B cell (primary cell): Measurements from ENCODE around the gene TLDC2. TPM values are rescaled to one million over a fixed set of nuclear protein-coding genes. Genes with fewer than 3 reads are reported as not detected.

Source experiments
- ATAC-seq: fragments of 200-7000 bp; cut with Tn5 transposase; one replicate; pipeline ENCODE4 v1.10.0; 2021; ENCODE audit warnings: low read depth, mild to moderate bottlenecking, moderate number of reproducible peaks, moderate library complexity
- CTCF ChIA-PET: fragments of 350-600 bp; sonication (Branson Sonifier 250); formaldehyde crosslinking; loops from one replicate; lab custom pipeline; 2021; ENCODE audit warnings: antibody characterized with exemption, inconsistent platforms; lab: Charles Lee
- POLR2A ChIA-PET: fragments of 350-600 bp; sonication (Branson Sonifier 250); formaldehyde crosslinking; loops from one replicate; lab custom pipeline; 2021; ENCODE audit warnings: antibody characterized with exemption; lab: Charles Lee
- DNase-seq: peaks from one replicate; pipeline ENCODE4 v3.0.0; 2013
- H2AFZ ChIP-seq: 2 replicates; pipeline ENCODE4 v1.6.1; 2012; ENCODE audit warnings: mild to moderate bottlenecking, low read depth, low read length; ENCODE audit not compliant: insufficient read depth, poor library complexity, severe bottlenecking
- H3K27ac ChIP-seq, 2 donors: 1 replicate in 1 of 2; 2 replicates in 1 of 2; pipeline ENCODE4 v1.5.1; 2012 to 2013; ENCODE audit warnings: low read length in 2 of 2, mild to moderate bottlenecking in 2 of 2, moderate library complexity in 1 of 2
- H3K27me3 ChIP-seq, 4 experiments: fragments of 200-600 bp in 1 of 4; sonication (generic) in 1 of 4; replicated peaks in 1 of 4; 1 replicate in 2 of 4; 2 replicates in 2 of 4; pipeline versions ENCODE4 v1.6.1 to v1.7.0; 2013 to 2016; ENCODE audit warnings: low read length in 3 of 4, mild to moderate bottlenecking in 2 of 4, mixed read lengths in 1 of 4, moderate library complexity in 1 of 4; ENCODE audit not compliant: insufficient read depth in 4 of 4, control insufficient read depth in 3 of 4; ENCODE audit errors: control extremely low read depth in 1 of 4
- H3K36me3 ChIP-seq, 2 experiments: replicated peaks in 1 of 2; 1 replicate in 1 of 2; 2 replicates in 1 of 2; pipeline versions ENCODE4 v1.6.1 to v1.7.1; 2013; ENCODE audit warnings: low read length in 1 of 2; ENCODE audit not compliant: insufficient read depth in 2 of 2, control insufficient read depth in 1 of 2; ENCODE audit errors: control extremely low read depth in 1 of 2, extremely low read depth in 1 of 2
- H3K4me1 ChIP-seq, 2 donors: fragments of 200-600 bp in 1 of 2; sonication (generic) in 1 of 2; 1 replicate in 1 of 2; 2 replicates in 1 of 2; pipeline versions ENCODE4 v1.5.1 to v1.6.1; 2013 to 2017; ENCODE audit warnings: low read length in 2 of 2; ENCODE audit not compliant: control insufficient read depth in 2 of 2, insufficient read depth in 2 of 2
- H3K4me2 ChIP-seq: replicated peaks from 2 replicates; pipeline ENCODE3; 2012; ENCODE audit warnings: mild to moderate bottlenecking, low read depth, low read length; ENCODE audit not compliant: poor library complexity, severe bottlenecking
- H3K4me3 ChIP-seq, 5 experiments: fragments of 200-600 bp in 1 of 5; sonication (generic) in 1 of 5; 1 replicate in 3 of 5; 2 replicates in 2 of 5; pipeline versions ENCODE4 v1.5.1 to v1.7.0; 2011 to 2016; ENCODE audit warnings: low read length in 4 of 5, mild to moderate bottlenecking in 4 of 5, low read depth in 2 of 5, control low read depth in 1 of 5, moderate library complexity in 1 of 5; ENCODE audit not compliant: insufficient read depth in 1 of 5; ENCODE audit errors: control extremely low read depth in 1 of 5, extremely low read depth in 1 of 5
- H3K79me2 ChIP-seq: fragments of 200-600 bp; sonication (generic); one replicate; pipeline ENCODE4 v1.6.0; 2016; ENCODE audit warnings: low read length; ENCODE audit not compliant: control insufficient read depth, insufficient read depth
- H3K9ac ChIP-seq: fragments of 200-600 bp; sonication (generic); 2 replicates; pipeline ENCODE4 v1.6.1; 2017; ENCODE audit warnings: mild to moderate bottlenecking, low read length, moderate library complexity
- H3K9me3 ChIP-seq, 3 donors: one replicate each; pipeline versions ENCODE4 v1.6.1 to v1.7.1; 2013; ENCODE audit warnings: low read length in 2 of 3; ENCODE audit not compliant: control insufficient read depth in 2 of 3, insufficient read depth in 1 of 3; ENCODE audit errors: control extremely low read depth in 1 of 3
- H4K20me1 ChIP-seq: 2 replicates; pipeline ENCODE4 v1.6.0; 2012; ENCODE audit warnings: mild to moderate bottlenecking, low read length; ENCODE audit not compliant: insufficient read depth, control insufficient read depth, poor library complexity, severe bottlenecking
- H3K27ac Mint-ChIP-seq: one replicate; pipeline ENCODE4 v1.8.0; 2021; ENCODE audit warnings: mixed read lengths
- H3K27me3 Mint-ChIP-seq: one replicate; pipeline ENCODE4 v1.8.0; 2021; ENCODE audit warnings: mixed read lengths
- H3K4me1 Mint-ChIP-seq: one replicate; pipeline ENCODE4 v1.8.0; 2021; ENCODE audit warnings: mixed read lengths
- H3K4me3 Mint-ChIP-seq: one replicate; pipeline ENCODE4 v1.8.0; 2021; ENCODE audit warnings: mixed read lengths
- H3K9me3 Mint-ChIP-seq: one replicate; pipeline ENCODE4 v1.8.0; 2022; ENCODE audit warnings: mixed read lengths; ENCODE audit not compliant: insufficient read depth
- EZH2 ChIP-seq: IDR thresholded peaks from 2 replicates; pipeline ENCODE4 v1.6.1; 2012; ENCODE audit warnings: borderline replicate concordance, low read depth, mild to moderate bottlenecking, moderate library complexity, low read length; ENCODE audit not compliant: insufficient read depth, poor library complexity, severe bottlenecking
- WGBS: methylation state at CpG from one replicate; pipeline ENCODE4 v1.1.5; 2013; ENCODE audit warnings: missing lambda C conversion rate; ENCODE audit not compliant: insufficient coverage; 5-methylcytosine and 5-hydroxymethylcytosine counted together
- intact Hi-C: fragments of 100-400 bp; cut with micrococcal nuclease; formaldehyde crosslinking; loops from one replicate; pipeline ENCODE4 v1.10.0; 2022
- polyA plus RNA-seq: library from polyadenylated mRNA; depleted of rRNA; stranded (reverse); fragments of >200 nt; gene quantifications from 2 replicates; pipeline ENCODE4 v1.2.3, GENCODE V29; 2012
- total RNA-seq, 2 donors: library from RNA; stranded (reverse); fragments of 120-200 nt in 1 of 2; gene quantifications; 1 replicate in 1 of 2; 2 replicates in 1 of 2; pipeline versions ENCODE4 v1.2.3 to v1.2.4, GENCODE V29; 2013 to 2022
- TF ChIP-seq, protein P1 (sequence below): fragments of 200-600 bp; IDR thresholded peaks from one replicate; pipeline ENCODE4 v1.8.0; 2022; ENCODE audit warnings: antibody characterized with exemption, mild to moderate bottlenecking

Gene TLDC2
- total and polyA plus RNA-seq, 2 donors (not counting 1 experiment from before 2014, with no cell fraction given): 0.13 TPM; not detected in 1

DNA sequence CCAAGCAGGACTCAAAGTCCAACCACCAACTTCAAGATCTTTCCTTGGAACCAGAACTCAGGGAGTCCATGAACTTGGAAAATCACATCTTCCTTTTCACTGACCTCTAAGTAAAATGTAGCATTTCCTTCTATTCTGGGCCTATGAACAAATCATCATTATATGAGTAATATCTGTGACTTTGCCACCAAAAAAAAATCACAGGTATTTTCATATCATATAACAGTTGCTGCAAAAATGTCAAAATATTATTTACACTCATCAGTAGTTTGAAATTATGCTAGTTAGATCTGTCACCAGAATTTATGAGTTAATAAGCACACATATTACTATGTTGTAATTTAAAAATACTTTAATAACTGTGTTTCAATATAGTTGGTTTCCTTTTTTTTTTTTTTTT is 27.3 kb upstream of the TLDC2 start:
- DNase-seq (no peak), ATAC-seq (no peak)
- Histone ChIP-seq H3K9ac (no peak overlapping the region), H3K27me3 (no peaks in the 10 kb centered on the region), H3K4me3 (no peak overlapping the region), H3K27ac (peak overlapping the region in 1 of 2 donors; percentile 7), H3K4me2 (no peak overlapping the region), H4K20me1 (no peaks in the 10 kb centered on the region), H3K36me3 (no peaks in the 10 kb centered on the region), H2AFZ (no peak overlapping the region), H3K9me3 (peaks cover 0 to 12% (median 0%) of the 10 kb centered on the region in 3 donors), H3K79me2 (peaks cover 79% of the 10 kb centered on the region), H3K4me1 (peaks cover 70 to 84% of the 10 kb centered on the region in 2 donors)
- Mint-ChIP-seq H3K27me3 (no peaks in the 10 kb centered on the region), H3K4me3 (peak overlapping the region; percentile 44), H3K9me3 (no peaks in the 10 kb centered on the region), H3K27ac (peak overlapping the region; percentile 50), H3K4me1 (peaks cover 76% of the 10 kb centered on the region)
- intact Hi-C loops: loop anchor here (5.0 kb wide), 1 partner anchor 76 kb away; the partner anchor contains the start of gene DSN1
- POLR2A ChIA-PET: no interaction called here
- CTCF ChIA-PET: interaction anchor here (0.9 to 4.5 kb wide), 6 partner anchors 10 to 75 kb away, joined by 3 to 47 read pairs (median 3); partner anchors contain the start of gene DSN1
- TF ChIP-seq EZH2: no peak

DNA sequence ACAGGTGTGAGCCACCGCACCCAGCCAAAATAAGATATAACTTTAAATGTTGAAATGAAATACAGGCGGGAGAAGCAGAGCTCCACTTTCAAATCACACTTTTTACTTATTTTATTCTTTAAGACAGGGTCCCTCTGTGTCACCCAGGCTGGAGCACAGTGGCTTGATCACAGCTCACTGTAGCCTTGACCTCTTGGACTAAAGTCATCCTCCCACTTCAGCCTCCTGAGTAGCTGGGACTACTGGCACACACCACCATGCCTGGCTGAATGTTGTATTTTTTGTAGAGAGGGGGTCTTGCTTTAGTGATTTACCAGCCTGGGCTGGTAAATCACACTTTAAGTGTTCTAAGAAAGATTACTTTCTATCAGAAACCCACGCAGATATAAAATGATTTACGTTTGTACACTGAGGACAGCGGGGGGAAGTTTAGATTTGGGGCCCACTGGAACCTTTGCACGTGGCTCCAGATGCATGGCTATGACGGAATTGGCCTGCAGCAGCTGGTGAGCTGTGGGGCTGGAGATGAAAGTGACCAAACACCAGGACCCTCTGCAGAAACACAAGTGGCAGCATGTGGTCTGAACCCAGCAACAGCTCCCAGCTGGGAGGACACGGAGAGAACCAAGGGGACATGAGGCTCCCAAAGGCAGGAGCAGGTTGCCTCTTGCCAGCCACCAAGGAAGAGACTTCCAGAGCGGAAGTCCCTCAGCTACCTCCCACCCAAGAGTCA is 26.4 kb upstream of the TLDC2 start:
- peaks cover 77% of the 10 kb centered on the region for H3K4me1 Mint-ChIP-seq
- H3K27me3 Mint-ChIP-seq: no peaks in the 10 kb centered on the region
- peaks cover 64 to 76% of the 10 kb centered on the region in 2 donors for H3K4me1 ChIP-seq
- no peak for ATAC-seq
- H3K4me3 ChIP-seq: no peak overlapping the region
- peaks cover 0 to 12% (median 0%) of the 10 kb centered on the region in 3 donors for H3K9me3 ChIP-seq
- ChIA-PET CTCF (interaction anchor here (0.5 to 1.3 kb wide), 7 partner anchors 12 to 358 kb away, joined by 3 to 4 read pairs (median 3); partner anchors contain the start of gene DSN1), POLR2A (no interaction called here)
- peak overlapping the region; percentile 29 for H3K4me2 ChIP-seq
- peak overlapping the region in 1 of 2 donors; percentile 24 for H3K27ac ChIP-seq
- no peak for TF ChIP-seq EZH2
- TF ChIP-seq, protein P1, sequence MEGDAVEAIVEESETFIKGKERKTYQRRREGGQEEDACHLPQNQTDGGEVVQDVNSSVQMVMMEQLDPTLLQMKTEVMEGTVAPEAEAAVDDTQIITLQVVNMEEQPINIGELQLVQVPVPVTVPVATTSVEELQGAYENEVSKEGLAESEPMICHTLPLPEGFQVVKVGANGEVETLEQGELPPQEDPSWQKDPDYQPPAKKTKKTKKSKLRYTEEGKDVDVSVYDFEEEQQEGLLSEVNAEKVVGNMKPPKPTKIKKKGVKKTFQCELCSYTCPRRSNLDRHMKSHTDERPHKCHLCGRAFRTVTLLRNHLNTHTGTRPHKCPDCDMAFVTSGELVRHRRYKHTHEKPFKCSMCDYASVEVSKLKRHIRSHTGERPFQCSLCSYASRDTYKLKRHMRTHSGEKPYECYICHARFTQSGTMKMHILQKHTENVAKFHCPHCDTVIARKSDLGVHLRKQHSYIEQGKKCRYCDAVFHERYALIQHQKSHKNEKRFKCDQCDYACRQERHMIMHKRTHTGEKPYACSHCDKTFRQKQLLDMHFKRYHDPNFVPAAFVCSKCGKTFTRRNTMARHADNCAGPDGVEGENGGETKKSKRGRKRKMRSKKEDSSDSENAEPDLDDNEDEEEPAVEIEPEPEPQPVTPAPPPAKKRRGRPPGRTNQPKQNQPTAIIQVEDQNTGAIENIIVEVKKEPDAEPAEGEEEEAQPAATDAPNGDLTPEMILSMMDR: no peak
- no peaks in the 10 kb centered on the region for H3K27me3 ChIP-seq
- intact Hi-C loops: loop anchor here (2.0 to 5.0 kb wide), 2 partner anchors 13 to 77 kb away; partner anchors contain the start of gene DSN1
- no peak overlapping the region for H3K4me3 Mint-ChIP-seq
- WGBS: 93% methylated on average over 6 of the region's 9 CpGs
- H4K20me1 ChIP-seq: no peaks in the 10 kb centered on the region
- no peak for DNase-seq
- H3K79me2 ChIP-seq: peaks cover 88% of the 10 kb centered on the region
- peak overlapping the region; percentile 71 for H3K27ac Mint-ChIP-seq
- no peaks in the 10 kb centered on the region for H3K9me3 Mint-ChIP-seq
- no peaks in the 10 kb centered on the region for H3K36me3 ChIP-seq
- no peak overlapping the region for H2AFZ ChIP-seq
- H3K9ac ChIP-seq: no peak overlapping the region
